PFSK-1 (cell line): Measurements from ENCODE around the gene RTP5.

Source experiments
- FOXP2 ChIP-seq: optimal IDR thresholded peaks from 2 replicates; pipeline ENCODE3; 2011; ENCODE audit warnings: borderline replicate concordance, control low read depth, inconsistent platforms; ENCODE audit not compliant: insufficient read depth; ENCODE audit errors: extremely low read length, extremely low read depth
- POLR2AphosphoS5 ChIP-seq: IDR thresholded peaks from 2 replicates; pipeline ENCODE4 v1.6.1; 2012; ENCODE audit warnings: low read depth, mild to moderate bottlenecking, control low read depth, low read length, moderate library complexity
- SIN3A ChIP-seq: IDR thresholded peaks from 2 replicates; pipeline ENCODE4 v1.6.1; 2012; ENCODE audit warnings: mild to moderate bottlenecking, low read length, moderate library complexity, borderline replicate concordance; ENCODE audit not compliant: insufficient read depth
- TF ChIP-seq, protein P1 (sequence below), 2 experiments: IDR thresholded peaks; 2 replicates each; pipeline versions ENCODE4 v1.6.1 to v1.8.0; 2011 to 2012; ENCODE audit warnings: low read depth in 2 of 2, low read length in 2 of 2, control low read depth in 1 of 2, inconsistent platforms in 1 of 2, mild to moderate bottlenecking in 1 of 2, moderate library complexity in 1 of 2; ENCODE audit not compliant: insufficient read depth in 1 of 2

DNA sequence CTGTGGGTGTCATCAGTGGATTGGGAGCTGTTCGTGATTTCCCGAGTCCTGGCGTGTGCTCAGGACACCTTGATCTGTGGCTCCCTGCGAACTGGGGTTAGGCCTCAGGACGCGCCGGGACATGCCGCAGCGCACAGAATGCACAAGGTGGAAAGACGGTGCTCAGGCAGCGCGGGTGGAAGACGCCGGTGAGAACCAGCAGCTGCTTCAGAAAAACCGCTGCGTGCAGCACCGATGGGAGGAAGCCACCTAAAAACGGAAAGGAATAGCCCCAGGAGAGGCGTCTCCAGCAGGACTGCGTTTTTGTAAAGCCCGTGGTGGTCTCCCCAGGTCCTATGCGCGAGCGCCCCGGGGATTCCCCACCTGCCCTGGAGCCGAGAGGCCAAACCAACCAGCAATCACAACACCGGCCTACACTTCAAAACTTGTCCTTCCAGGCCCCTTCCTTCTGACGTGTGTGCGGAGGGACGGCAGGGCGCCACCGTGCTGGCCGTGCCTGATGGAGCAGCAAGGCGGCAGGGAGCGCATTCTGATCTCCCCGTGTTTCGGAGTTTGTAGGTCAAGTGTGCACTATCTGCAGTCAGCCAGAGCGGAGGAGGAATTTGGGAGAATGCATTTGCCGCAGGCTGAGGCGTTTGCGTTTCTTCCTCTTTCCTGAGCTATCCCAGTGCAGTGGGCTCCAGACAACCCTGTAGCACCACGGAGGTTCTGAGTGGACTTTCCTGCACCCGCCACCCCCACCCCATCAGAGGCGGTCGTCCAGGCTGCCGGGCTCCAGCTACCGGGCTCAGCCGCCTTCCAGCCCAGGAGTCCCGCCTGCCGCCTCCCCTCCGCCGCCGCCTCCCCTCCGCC, 32.2 kb downstream of the RTP5 start:
- TF ChIP-seq SIN3A (no peak), POLR2AphosphoS5 (no peak), FOXP2 (no peak)
- TF ChIP-seq, protein P1, sequence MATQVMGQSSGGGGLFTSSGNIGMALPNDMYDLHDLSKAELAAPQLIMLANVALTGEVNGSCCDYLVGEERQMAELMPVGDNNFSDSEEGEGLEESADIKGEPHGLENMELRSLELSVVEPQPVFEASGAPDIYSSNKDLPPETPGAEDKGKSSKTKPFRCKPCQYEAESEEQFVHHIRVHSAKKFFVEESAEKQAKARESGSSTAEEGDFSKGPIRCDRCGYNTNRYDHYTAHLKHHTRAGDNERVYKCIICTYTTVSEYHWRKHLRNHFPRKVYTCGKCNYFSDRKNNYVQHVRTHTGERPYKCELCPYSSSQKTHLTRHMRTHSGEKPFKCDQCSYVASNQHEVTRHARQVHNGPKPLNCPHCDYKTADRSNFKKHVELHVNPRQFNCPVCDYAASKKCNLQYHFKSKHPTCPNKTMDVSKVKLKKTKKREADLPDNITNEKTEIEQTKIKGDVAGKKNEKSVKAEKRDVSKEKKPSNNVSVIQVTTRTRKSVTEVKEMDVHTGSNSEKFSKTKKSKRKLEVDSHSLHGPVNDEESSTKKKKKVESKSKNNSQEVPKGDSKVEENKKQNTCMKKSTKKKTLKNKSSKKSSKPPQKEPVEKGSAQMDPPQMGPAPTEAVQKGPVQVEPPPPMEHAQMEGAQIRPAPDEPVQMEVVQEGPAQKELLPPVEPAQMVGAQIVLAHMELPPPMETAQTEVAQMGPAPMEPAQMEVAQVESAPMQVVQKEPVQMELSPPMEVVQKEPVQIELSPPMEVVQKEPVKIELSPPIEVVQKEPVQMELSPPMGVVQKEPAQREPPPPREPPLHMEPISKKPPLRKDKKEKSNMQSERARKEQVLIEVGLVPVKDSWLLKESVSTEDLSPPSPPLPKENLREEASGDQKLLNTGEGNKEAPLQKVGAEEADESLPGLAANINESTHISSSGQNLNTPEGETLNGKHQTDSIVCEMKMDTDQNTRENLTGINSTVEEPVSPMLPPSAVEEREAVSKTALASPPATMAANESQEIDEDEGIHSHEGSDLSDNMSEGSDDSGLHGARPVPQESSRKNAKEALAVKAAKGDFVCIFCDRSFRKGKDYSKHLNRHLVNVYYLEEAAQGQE (IDR thresholded peaks at IDR 0.05; ENCODE audit: insufficient read depth in 1 of 2, low read depth in 2 of 2, low read length in 2 of 2): no peak
